Natural killer cell (primary cell): ENCODE measurements around the gene CERCAM. TPM values are rescaled to one million over a fixed set of nuclear protein-coding genes. Genes with fewer than 3 reads are reported as not detected.

Experiments
- ATAC-seq, 3 donors: fragments of 150-1000 bp in 2 of 3; fragments of 200-7000 bp in 1 of 3; cut with Tn5 transposase; 1 replicate in 1 of 3; 2 replicates in 2 of 3; pipeline ENCODE4 v1.10.0; 2021; ENCODE audit warnings: mild to moderate bottlenecking in 2 of 3, moderate library complexity in 2 of 3
- DNase-seq, 2 donors: peaks; one replicate each; pipeline versions ENCODE4 v3.0.0 to v3.0.0-alpha.2; 2013 to 2021; ENCODE audit warnings: mixed read lengths in 1 of 2
- H3K27ac ChIP-seq: one replicate; pipeline ENCODE4 v1.5.1; 2013; ENCODE audit warnings: mild to moderate bottlenecking, low read length
- H3K27me3 ChIP-seq: one replicate; pipeline ENCODE4 v1.6.1; 2013; ENCODE audit warnings: low read length; ENCODE audit not compliant: control insufficient read depth, insufficient read depth
- H3K36me3 ChIP-seq: one replicate; pipeline ENCODE4 v1.6.1; 2013; ENCODE audit warnings: low read length; ENCODE audit not compliant: control insufficient read depth, insufficient read depth
- H3K4me1 ChIP-seq: one replicate; pipeline ENCODE4 v1.6.1; 2013; ENCODE audit warnings: low read length; ENCODE audit not compliant: control insufficient read depth, insufficient read depth
- H3K4me3 ChIP-seq: one replicate; pipeline ENCODE4 v1.5.1; 2013; ENCODE audit warnings: low read length
- H3K9me3 ChIP-seq: one replicate; pipeline ENCODE4 v1.6.1; 2013; ENCODE audit warnings: low read length; ENCODE audit not compliant: control insufficient read depth, insufficient read depth
- H3K27ac Mint-ChIP-seq, 2 donors: one replicate each; pipeline ENCODE4 v1.8.0; 2022; ENCODE audit warnings: mild to moderate bottlenecking in 2 of 2, mixed read lengths in 2 of 2, moderate library complexity in 1 of 2
- H3K27me3 Mint-ChIP-seq, 2 donors: one replicate each; pipeline ENCODE4 v1.8.0; 2022; ENCODE audit warnings: low read depth in 2 of 2, mixed read lengths in 2 of 2
- H3K36me3 Mint-ChIP-seq: one replicate; pipeline ENCODE4 v1.8.0; 2022; ENCODE audit warnings: mixed read lengths
- H3K4me1 Mint-ChIP-seq, 2 donors: one replicate each; pipeline ENCODE4 v1.8.0; 2022; ENCODE audit warnings: mixed read lengths in 2 of 2
- H3K4me3 Mint-ChIP-seq: one replicate; pipeline ENCODE4 v1.8.0; 2022; ENCODE audit warnings: mild to moderate bottlenecking, moderate library complexity, mixed read lengths
- H3K9me3 Mint-ChIP-seq, 2 donors: one replicate each; pipeline ENCODE4 v1.8.0; 2022; ENCODE audit warnings: mixed read lengths in 2 of 2
- WGBS: methylation state at CpG from one replicate; pipeline ENCODE4 v1.1.7; 2013; ENCODE audit warnings: missing lambda C conversion rate; ENCODE audit not compliant: insufficient coverage; 5-methylcytosine and 5-hydroxymethylcytosine counted together
- intact Hi-C: fragments of 100-400 bp; cut with micrococcal nuclease; formaldehyde crosslinking; loops from one replicate; pipeline ENCODE4 v1.14.2; 2022
- total RNA-seq, 4 donors: library from RNA; stranded (reverse); fragments of 120-200 nt in 1 of 4; gene quantifications; one replicate each; pipeline versions ENCODE4 v1.2.3 to v1.2.4, GENCODE V29; 2013 to 2022
- TF ChIP-seq, protein P1 (sequence below): fragments of 200-600 bp; IDR thresholded peaks from one replicate; pipeline ENCODE4 v1.8.0; 2022; ENCODE audit warnings: antibody characterized with exemption

Gene CERCAM
- total RNA-seq, 3 donors from 2014 or later (not counting 1 experiment from before 2014, with no cell fraction given) = 11.5 to 29.6 (median 24.2) TPM

DNA sequence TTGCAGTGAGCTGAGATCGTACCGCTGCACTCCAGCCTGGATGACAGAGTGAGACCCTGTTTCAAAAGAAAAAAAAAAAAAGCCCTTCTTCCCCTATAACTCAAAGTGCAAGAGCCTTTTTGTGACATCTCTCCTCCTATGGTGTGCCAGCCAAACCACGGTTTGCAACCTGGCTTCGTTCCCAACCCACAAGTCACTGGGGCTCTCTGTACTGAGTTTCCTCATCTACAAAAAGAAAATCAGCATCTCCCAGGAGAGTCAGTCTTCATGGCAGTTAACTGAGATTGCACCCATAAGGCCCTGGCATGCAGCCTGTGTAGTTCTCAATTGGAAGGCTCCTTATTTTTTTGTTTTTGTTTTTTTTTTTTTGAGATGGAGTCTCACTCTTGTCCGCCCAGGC, 49.9 kb downstream of the CERCAM start:
- no peak for ATAC-seq
- 35% methylated on average over 5 of the region's 5 CpGs for WGBS
- Mint-ChIP-seq H3K27ac (no peak overlapping the region), H3K4me1 (peaks cover 0 to 5% of the 10 kb centered on the region in 2 donors), H3K4me3 (no peak overlapping the region), H3K27me3 (no peaks in the 10 kb centered on the region), H3K9me3 (no peaks in the 10 kb centered on the region), H3K36me3 (no peaks in the 10 kb centered on the region)
- Histone ChIP-seq H3K36me3 (peaks cover 32% of the 10 kb centered on the region), H3K4me3 (no peak overlapping the region), H3K27ac (no peak overlapping the region), H3K27me3 (no peaks in the 10 kb centered on the region), H3K9me3 (no peaks in the 10 kb centered on the region), H3K4me1 (no peaks in the 10 kb centered on the region)
- DNase-seq = peak in 1 of 2 donors; percentile 52
- TF ChIP-seq, protein P1, sequence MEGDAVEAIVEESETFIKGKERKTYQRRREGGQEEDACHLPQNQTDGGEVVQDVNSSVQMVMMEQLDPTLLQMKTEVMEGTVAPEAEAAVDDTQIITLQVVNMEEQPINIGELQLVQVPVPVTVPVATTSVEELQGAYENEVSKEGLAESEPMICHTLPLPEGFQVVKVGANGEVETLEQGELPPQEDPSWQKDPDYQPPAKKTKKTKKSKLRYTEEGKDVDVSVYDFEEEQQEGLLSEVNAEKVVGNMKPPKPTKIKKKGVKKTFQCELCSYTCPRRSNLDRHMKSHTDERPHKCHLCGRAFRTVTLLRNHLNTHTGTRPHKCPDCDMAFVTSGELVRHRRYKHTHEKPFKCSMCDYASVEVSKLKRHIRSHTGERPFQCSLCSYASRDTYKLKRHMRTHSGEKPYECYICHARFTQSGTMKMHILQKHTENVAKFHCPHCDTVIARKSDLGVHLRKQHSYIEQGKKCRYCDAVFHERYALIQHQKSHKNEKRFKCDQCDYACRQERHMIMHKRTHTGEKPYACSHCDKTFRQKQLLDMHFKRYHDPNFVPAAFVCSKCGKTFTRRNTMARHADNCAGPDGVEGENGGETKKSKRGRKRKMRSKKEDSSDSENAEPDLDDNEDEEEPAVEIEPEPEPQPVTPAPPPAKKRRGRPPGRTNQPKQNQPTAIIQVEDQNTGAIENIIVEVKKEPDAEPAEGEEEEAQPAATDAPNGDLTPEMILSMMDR = no peak
- intact Hi-C loops = no loop called here

- WGBS = 95% methylated on average over 5 of the region's 5 CpGs
- TF ChIP-seq, protein P1 = no peak
- Histone ChIP-seq H3K4me1 (no peaks in the 10 kb centered on the region), H3K27ac (no peak overlapping the region), H3K27me3 (no peaks in the 10 kb centered on the region), H3K9me3 (no peaks in the 10 kb centered on the region), H3K36me3 (peaks cover 30% of the 10 kb centered on the region), H3K4me3 (no peak overlapping the region)
- H3K27ac Mint-ChIP-seq = no peak overlapping the region
- H3K4me3 Mint-ChIP-seq = no peak overlapping the region
- no peaks in the 10 kb centered on the region for H3K9me3 Mint-ChIP-seq
- peaks cover 0 to 5% of the 10 kb centered on the region in 2 donors for H3K4me1 Mint-ChIP-seq
- intact Hi-C loops = no loop called here
- ATAC-seq = no peak
- no peaks in the 10 kb centered on the region for H3K27me3 Mint-ChIP-seq
- no peak for DNase-seq
- H3K36me3 Mint-ChIP-seq = no peaks in the 10 kb centered on the region
Measured at GRCh38 chr9:128473104-128473503, 52.4 kb downstream of the CERCAM start.

GRCh38 chr9:128475867-128476266, 55.2 kb downstream of the CERCAM start:
- no peaks in the 10 kb centered on the region for H3K9me3 ChIP-seq
- WGBS = 98% methylated on average over 7 of the region's 7 CpGs
- H3K27me3 ChIP-seq = no peaks in the 10 kb centered on the region
- ATAC-seq (no peak), DNase-seq (no peak)
- no peaks in the 10 kb centered on the region for H3K9me3 Mint-ChIP-seq
- H3K36me3 Mint-ChIP-seq = peaks cover 7% of the 10 kb centered on the region
- H3K4me3 ChIP-seq = no peak overlapping the region
- no peak overlapping the region for H3K27ac Mint-ChIP-seq
- no peaks in the 10 kb centered on the region for H3K27me3 Mint-ChIP-seq
- TF ChIP-seq, protein P1 = no peak
- H3K36me3 ChIP-seq = peaks cover 35% of the 10 kb centered on the region
- intact Hi-C loops = no loop called here
- H3K4me1 ChIP-seq = no peaks in the 10 kb centered on the region
- H3K4me3 Mint-ChIP-seq = no peak overlapping the region
- H3K27ac ChIP-seq = no peak overlapping the region
- no peaks in the 10 kb centered on the region for H3K4me1 Mint-ChIP-seq

GRCh38 chr9:128479262-128479661, 58.6 kb downstream of the CERCAM start:
- Histone ChIP-seq H3K9me3 (no peaks in the 10 kb centered on the region), H3K27ac (no peak overlapping the region), H3K27me3 (no peaks in the 10 kb centered on the region), H3K4me3 (no peak overlapping the region), H3K36me3 (peaks cover 49% of the 10 kb centered on the region), H3K4me1 (no peaks in the 10 kb centered on the region)
- Mint-ChIP-seq H3K4me1 (no peaks in the 10 kb centered on the region), H3K4me3 (no peak overlapping the region), H3K36me3 (peaks cover 14% of the 10 kb centered on the region), H3K27me3 (no peaks in the 10 kb centered on the region), H3K27ac (no peak overlapping the region), H3K9me3 (no peaks in the 10 kb centered on the region)
- intact Hi-C loops = no loop called here
- DNase-seq = no peak
- 100% methylated on average over 1 of the region's 1 CpG for WGBS
- TF ChIP-seq, protein P1 = no peak
- ATAC-seq = no peak
